Cardiac muscle cell (in vitro differentiated cells and primary cell): ENCODE measurements around the gene IGLON5. TPM values are rescaled to one million over a fixed set of nuclear protein-coding genes. Genes with fewer than 3 reads are reported as not detected.

ENCODE experiments used
- DNase-seq, 2 donors: peaks; one replicate each; pipeline versions ENCODE4 v3.0.0 to v3.0.0-alpha.2; 2010 to 2017; ENCODE audit warnings: low read depth in 1 of 2, low spot score in 1 of 2
- H3K27ac ChIP-seq: fragments of 200-600 bp; sonication (generic); 2 replicates; pipeline ENCODE4 v1.5.1; 2016
- H3K27me3 ChIP-seq: fragments of 200-600 bp; sonication (generic); 2 replicates; pipeline ENCODE4 v1.6.0; 2016; ENCODE audit warnings: control low read depth
- H3K36me3 ChIP-seq: fragments of 200-600 bp; sonication (generic); 2 replicates; pipeline ENCODE4 v1.5.1; 2016; ENCODE audit warnings: control low read depth
- H3K4me1 ChIP-seq: fragments of 200-600 bp; sonication (generic); 2 replicates; pipeline ENCODE4 v1.8.1; 2017; ENCODE audit warnings: low read depth, mild to moderate bottlenecking, mixed run types
- H3K4me3 ChIP-seq: fragments of 200-600 bp; sonication (generic); 2 replicates; pipeline ENCODE4 v1.5.1; 2016; ENCODE audit warnings: mild to moderate bottlenecking
- H3K9me3 ChIP-seq: fragments of 200-600 bp; sonication (generic); 2 replicates; pipeline ENCODE4 v1.5.1; 2017; ENCODE audit warnings: low read depth, mild to moderate bottlenecking, control low read depth
- polyA plus RNA-seq: library from polyadenylated mRNA; unstranded; fragments of >200 nt; fragmentation: Nextera tagmentation; extraction: Ambion mirVana; gene quantifications from 2 replicates; pipeline ENCODE4 v1.2.1, GENCODE V29; 2016
- total RNA-seq: library from RNA; depleted of rRNA; stranded (reverse); fragments of >200 nt; gene quantifications from 2 replicates; pipeline ENCODE4 v1.2.3, GENCODE V29; 2016
- TF ChIP-seq, protein P1 (sequence below): IDR thresholded peaks from 2 replicates; pipeline ENCODE4 v1.5.1; 2012; ENCODE audit warnings: low read depth, mild to moderate bottlenecking, low read length

The IGLON5 gene
- total and polyA plus RNA-seq, 2 experiments from 2014 or later, result 1.5 to 12.6 TPM

DNA sequence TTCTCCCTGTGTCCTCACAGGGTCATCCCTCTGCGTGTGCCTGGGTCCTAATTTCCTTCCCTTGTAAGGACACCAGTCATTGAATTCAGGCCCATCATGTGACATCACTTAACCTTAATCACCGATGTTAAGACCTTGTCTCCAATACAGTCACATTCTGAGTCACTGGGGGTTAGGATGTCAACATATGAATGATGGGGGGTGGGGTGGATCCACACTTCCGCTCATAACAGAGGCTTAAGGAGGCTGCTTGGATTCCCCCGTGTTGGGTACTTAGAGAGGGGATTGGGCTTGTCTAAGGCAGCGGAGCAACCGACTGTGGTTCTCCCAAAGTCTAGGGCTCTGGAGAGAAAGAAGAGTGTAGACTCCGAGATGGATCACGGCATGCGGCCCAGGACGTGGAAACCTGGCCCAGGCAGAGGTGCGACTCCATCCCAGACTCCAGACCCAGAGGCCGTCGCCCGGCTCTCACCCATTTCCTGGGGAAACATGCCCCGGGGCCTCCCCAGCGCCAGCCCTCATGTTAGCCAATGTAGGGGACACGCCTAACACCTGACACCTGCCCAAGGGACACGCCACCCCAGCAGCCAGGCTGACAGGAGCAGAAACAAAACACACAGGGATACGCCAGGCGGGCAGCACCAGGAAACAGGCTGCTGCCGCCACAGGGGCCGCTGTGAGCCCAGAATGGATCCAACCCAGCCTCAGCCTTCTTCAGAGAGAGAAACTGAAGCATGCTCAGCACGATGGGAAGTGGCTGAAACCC lies 17.1 kb upstream of the IGLON5 start:
- no peaks in the 10 kb centered on the region for H3K27me3 ChIP-seq
- H3K27ac ChIP-seq, result no peak overlapping the region
- TF ChIP-seq, protein P1, sequence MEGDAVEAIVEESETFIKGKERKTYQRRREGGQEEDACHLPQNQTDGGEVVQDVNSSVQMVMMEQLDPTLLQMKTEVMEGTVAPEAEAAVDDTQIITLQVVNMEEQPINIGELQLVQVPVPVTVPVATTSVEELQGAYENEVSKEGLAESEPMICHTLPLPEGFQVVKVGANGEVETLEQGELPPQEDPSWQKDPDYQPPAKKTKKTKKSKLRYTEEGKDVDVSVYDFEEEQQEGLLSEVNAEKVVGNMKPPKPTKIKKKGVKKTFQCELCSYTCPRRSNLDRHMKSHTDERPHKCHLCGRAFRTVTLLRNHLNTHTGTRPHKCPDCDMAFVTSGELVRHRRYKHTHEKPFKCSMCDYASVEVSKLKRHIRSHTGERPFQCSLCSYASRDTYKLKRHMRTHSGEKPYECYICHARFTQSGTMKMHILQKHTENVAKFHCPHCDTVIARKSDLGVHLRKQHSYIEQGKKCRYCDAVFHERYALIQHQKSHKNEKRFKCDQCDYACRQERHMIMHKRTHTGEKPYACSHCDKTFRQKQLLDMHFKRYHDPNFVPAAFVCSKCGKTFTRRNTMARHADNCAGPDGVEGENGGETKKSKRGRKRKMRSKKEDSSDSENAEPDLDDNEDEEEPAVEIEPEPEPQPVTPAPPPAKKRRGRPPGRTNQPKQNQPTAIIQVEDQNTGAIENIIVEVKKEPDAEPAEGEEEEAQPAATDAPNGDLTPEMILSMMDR, result no peak
- H3K9me3 ChIP-seq, result no peaks in the 10 kb centered on the region
- H3K4me3 ChIP-seq, result no peak overlapping the region
- no peaks in the 10 kb centered on the region for H3K4me1 ChIP-seq
- no peaks in the 10 kb centered on the region for H3K36me3 ChIP-seq
- no peak for DNase-seq

DNA sequence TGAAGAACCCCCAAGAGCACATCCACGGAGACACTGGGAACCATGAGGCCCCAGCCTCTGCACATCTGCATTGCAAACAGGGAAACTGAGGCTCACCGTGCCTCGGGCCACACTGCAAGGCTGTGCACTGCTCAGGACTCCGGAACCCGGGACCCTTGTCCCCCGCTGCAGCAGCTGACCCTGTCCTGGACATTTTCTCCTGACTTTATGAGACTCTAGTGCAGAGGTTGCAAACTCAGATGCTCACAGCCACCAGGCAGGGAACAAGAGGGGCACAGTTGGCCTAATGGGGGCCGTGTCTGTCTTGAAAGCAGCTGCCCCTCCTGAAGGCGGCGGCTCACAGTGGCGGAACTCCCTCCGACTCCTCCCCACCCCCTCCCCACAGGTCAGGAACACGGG lies 16.5 kb upstream of the IGLON5 start:
- no peak for DNase-seq
- Histone ChIP-seq H3K27ac (no peak overlapping the region), H3K4me1 (no peaks in the 10 kb centered on the region), H3K27me3 (no peaks in the 10 kb centered on the region), H3K36me3 (no peaks in the 10 kb centered on the region), H3K9me3 (no peaks in the 10 kb centered on the region), H3K4me3 (no peak overlapping the region)
- TF ChIP-seq, protein P1, result no peak

DNA sequence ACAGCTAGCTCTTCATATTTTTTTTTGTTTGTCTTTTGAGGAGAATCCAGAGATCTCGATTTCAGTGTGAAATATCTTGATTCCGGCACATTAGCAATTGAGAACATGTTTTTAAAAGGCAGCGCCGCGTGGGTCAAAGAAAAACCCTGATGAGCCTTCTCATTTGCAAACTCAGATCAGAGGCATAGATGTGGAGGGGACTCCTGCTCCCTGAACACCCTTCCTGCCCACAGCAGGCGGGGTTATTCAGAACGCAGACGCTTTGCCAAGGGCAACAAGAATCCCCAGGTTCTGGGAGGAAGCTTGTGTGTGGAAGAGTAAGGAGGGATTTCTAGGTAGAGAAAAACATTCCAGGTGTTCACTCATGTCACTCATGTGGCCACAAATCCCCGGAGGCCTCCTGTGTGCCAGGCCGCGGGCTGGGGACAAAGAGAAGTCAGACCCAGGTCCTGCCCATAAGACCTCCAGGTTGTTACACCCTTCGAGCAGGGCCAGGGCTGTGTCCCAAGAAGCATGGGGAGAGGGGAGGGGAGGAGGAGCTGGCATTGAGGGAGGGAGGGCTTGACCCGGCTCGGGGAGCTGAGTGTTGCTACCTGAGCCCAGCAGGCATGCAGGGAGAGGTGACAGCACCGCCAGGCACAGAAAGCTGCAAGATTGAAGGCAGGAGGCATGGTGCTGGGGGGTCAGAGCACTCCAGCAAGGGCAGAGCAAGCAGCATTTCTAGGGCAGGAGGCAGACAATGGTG lies 15.9 kb upstream of the IGLON5 start:
- no peaks in the 10 kb centered on the region for H3K36me3 ChIP-seq
- no peaks in the 10 kb centered on the region for H3K27me3 ChIP-seq
- no peak overlapping the region for H3K27ac ChIP-seq
- H3K9me3 ChIP-seq, result no peaks in the 10 kb centered on the region
- DNase-seq, result no peak
- TF ChIP-seq, protein P1, result no peak
- no peak overlapping the region for H3K4me3 ChIP-seq
- H3K4me1 ChIP-seq, result no peaks in the 10 kb centered on the region

DNA sequence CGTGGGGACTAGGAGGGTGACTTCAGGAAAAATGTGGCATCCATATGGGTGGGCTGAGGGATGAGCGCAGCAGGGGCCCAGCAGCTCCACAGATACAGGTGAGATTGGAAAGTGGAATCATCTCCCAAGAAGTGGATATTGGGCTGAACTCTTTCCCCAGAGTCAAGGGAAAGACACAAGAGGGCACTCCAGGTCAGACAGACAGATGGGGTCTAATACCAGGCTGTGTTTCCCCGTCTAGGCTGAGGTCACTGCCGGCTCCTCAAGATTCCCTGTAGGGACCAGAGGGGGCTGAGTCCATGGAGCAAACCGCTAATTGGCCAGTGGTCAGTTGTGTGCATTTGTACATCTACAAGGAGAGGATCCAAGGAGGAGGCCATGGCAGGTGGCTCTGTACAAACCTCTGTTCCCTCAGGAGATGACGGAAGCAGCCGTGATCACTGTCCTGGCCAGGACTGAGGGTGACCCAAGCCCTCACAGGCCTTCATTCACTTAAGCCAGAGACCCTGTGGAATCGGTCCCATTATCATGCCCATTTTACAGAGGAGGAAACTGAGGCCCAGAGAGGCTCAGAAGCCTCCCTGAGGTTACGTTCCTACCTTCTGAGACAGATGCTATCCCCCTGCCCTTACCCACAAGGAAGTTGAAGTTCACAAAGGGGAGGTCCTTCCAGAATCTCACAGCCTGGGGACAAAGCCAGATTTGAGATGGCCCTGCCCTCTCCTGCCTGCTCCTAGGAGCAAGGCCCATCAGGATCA lies 14.9 kb upstream of the IGLON5 start:
- Histone ChIP-seq H3K36me3 (no peaks in the 10 kb centered on the region), H3K4me1 (no peaks in the 10 kb centered on the region), H3K9me3 (no peaks in the 10 kb centered on the region), H3K27ac (no peak overlapping the region), H3K27me3 (no peaks in the 10 kb centered on the region), H3K4me3 (no peak overlapping the region)
- TF ChIP-seq, protein P1, result peak; percentile 16
- DNase-seq, result peak in 1 of 2 donors; percentile 19

DNA sequence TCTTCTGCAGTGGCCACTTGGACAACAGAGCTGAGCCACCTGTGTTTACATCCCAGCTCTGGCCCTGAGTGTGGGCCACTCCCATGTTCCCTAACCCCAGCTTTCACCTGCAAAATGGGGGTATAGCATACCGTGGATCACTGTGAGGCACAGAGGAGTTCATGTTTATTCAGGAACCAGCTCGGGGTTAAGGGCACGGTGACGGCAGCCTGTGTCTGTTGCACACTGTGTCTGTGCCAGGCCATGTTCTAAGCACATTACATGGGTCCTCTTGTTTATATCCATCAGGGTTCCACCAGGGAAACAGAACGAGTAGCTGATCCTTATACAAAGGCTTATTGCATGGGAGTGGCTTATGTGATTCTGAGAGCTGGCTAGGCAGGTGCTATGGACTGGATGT lies 14.0 kb upstream of the IGLON5 start:
- TF ChIP-seq, protein P1, result no peak
- no peak for DNase-seq
- Histone ChIP-seq H3K27ac (no peak overlapping the region), H3K36me3 (no peaks in the 10 kb centered on the region), H3K27me3 (no peaks in the 10 kb centered on the region), H3K9me3 (no peaks in the 10 kb centered on the region), H3K4me3 (no peak overlapping the region), H3K4me1 (no peaks in the 10 kb centered on the region)
